GM23338 (cell line): Measurements from ENCODE around the gene ICOS. TPM values are rescaled to one million over a fixed set of nuclear protein-coding genes. Genes with fewer than 3 reads are reported as not detected.

Experiments used
- ATAC-seq: fragments of 200-7000 bp; cut with Tn5 transposase; 3 replicates; pipeline ENCODE4 v1.9.1; 2020
- DNase-seq: peaks from one replicate; pipeline ENCODE4 v3.0.0-alpha.2; 2015; ENCODE audit warnings: low spot score
- H2AFZ ChIP-seq: fragments of 200-600 bp; sonication (generic); 2 replicates; pipeline ENCODE4 v1.8.0; 2016; ENCODE audit warnings: antibody characterized with exemption, mild to moderate bottlenecking, moderate library complexity
- H3F3A ChIP-seq: fragments of 200-600 bp; sonication (generic); replicated peaks from 2 replicates; pipeline ENCODE4 v1.8.0; 2017; ENCODE audit warnings: antibody characterized with exemption, mixed run types, low read depth
- H3K27ac ChIP-seq: fragments of 200-600 bp; sonication (generic); 2 replicates; pipeline ENCODE4 v1.6.1; 2016; ENCODE audit warnings: low read depth
- H3K27me3 ChIP-seq: fragments of 200-600 bp; sonication (generic); 2 replicates; pipeline ENCODE4 v1.8.0; 2016; ENCODE audit warnings: mild to moderate bottlenecking, mixed run types, moderate library complexity; ENCODE audit not compliant: insufficient read depth
- H3K36me3 ChIP-seq: fragments of 200-600 bp; sonication (generic); 2 replicates; pipeline ENCODE4 v1.8.0; 2016; ENCODE audit warnings: mild to moderate bottlenecking; ENCODE audit not compliant: insufficient read depth
- H3K4me1 ChIP-seq: fragments of 200-600 bp; sonication (generic); 2 replicates; pipeline ENCODE4 v1.8.0; 2016; ENCODE audit warnings: mild to moderate bottlenecking, moderate library complexity; ENCODE audit not compliant: insufficient read depth
- H3K4me2 ChIP-seq: fragments of 200-600 bp; sonication (generic); 2 replicates; pipeline ENCODE4 v1.7.1; 2017; ENCODE audit warnings: mixed run types
- H3K4me3 ChIP-seq: fragments of 200-600 bp; sonication (generic); 2 replicates; pipeline ENCODE4 v1.6.1; 2016; ENCODE audit warnings: mixed run types
- H3K79me2 ChIP-seq: fragments of 200-600 bp; sonication (generic); replicated peaks from 2 replicates; pipeline ENCODE4 v1.8.0; 2017; ENCODE audit warnings: mild to moderate bottlenecking; ENCODE audit not compliant: insufficient read depth
- H3K9me2 ChIP-seq: fragments of 200-600 bp; sonication (generic); 2 replicates; pipeline ENCODE4 v1.8.0; 2017; ENCODE audit not compliant: insufficient read depth
- H4K20me1 ChIP-seq: fragments of 200-600 bp; sonication (generic); replicated peaks from 2 replicates; pipeline ENCODE4 v1.8.0; 2017; ENCODE audit warnings: mild to moderate bottlenecking; ENCODE audit not compliant: insufficient read depth
- H3K27ac Mint-ChIP-seq: 2 replicates; pipeline ENCODE4 v1.8.0; 2020; ENCODE audit warnings: inconsistent platforms, mild to moderate bottlenecking, moderate library complexity, mixed read lengths
- H3K27me3 Mint-ChIP-seq: 3 replicates; pipeline ENCODE4 v1.8.0; 2022; ENCODE audit warnings: low read depth, mild to moderate bottlenecking, moderate library complexity, mixed read lengths, inconsistent platforms; ENCODE audit not compliant: insufficient read depth, poor library complexity
- H3K36me3 Mint-ChIP-seq: 3 replicates; pipeline ENCODE4 v1.8.0; 2021; ENCODE audit warnings: low read depth, mild to moderate bottlenecking, inconsistent platforms, moderate library complexity, mixed read lengths
- H3K4me1 Mint-ChIP-seq: 3 replicates; pipeline ENCODE4 v1.8.0; 2020; ENCODE audit warnings: mild to moderate bottlenecking, inconsistent platforms, mixed read lengths
- H3K4me3 Mint-ChIP-seq: 3 replicates; pipeline ENCODE4 v1.8.0; 2021; ENCODE audit warnings: moderate library complexity, mild to moderate bottlenecking, inconsistent platforms, mixed read lengths
- H3K9me3 Mint-ChIP-seq: 3 replicates; pipeline ENCODE4 v1.8.0; 2020; ENCODE audit warnings: moderate library complexity, mild to moderate bottlenecking, inconsistent platforms, mixed read lengths
- EZH2 ChIP-seq: fragments of 200-600 bp; sonication (generic); IDR thresholded peaks from one replicate; pipeline ENCODE4 v1.8.0; 2017; ENCODE audit warnings: antibody characterized with exemption, mild to moderate bottlenecking, low read depth; ENCODE audit not compliant: unreplicated experiment
- EZH2phosphoT487 ChIP-seq: fragments of 200-600 bp; sonication (generic); IDR thresholded peaks from one replicate; pipeline ENCODE4 v1.8.1; 2018; ENCODE audit warnings: antibody characterized with exemption; ENCODE audit not compliant: unreplicated experiment
- JUNB ChIP-seq: IDR thresholded peaks from one replicate; pipeline ENCODE4 v1.6.1; 2016; ENCODE audit warnings: antibody characterized with exemption; ENCODE audit not compliant: unreplicated experiment
- POLR2AphosphoS5 ChIP-seq: IDR thresholded peaks from 2 replicates; pipeline ENCODE4 v1.6.1; 2016; ENCODE audit warnings: antibody characterized with exemption, low read depth
- STAT1 ChIP-seq: IDR thresholded peaks from one replicate; pipeline ENCODE4 v1.6.1; 2016; ENCODE audit warnings: antibody characterized with exemption; ENCODE audit not compliant: unreplicated experiment
- polyA plus RNA-seq: library from polyadenylated mRNA; unstranded; fragments of >200 nt; fragmentation: Nextera tagmentation; extraction: Ambion mirVana; gene quantifications from 2 replicates; pipeline ENCODE4 v1.2.1, GENCODE V29; 2016
- total RNA-seq: library from RNA; depleted of rRNA; stranded (reverse); fragments of >200 nt; shearing (Covaris generic); gene quantifications from 2 replicates; pipeline ENCODE4 v1.2.3, GENCODE V29; 2014
- TF ChIP-seq, protein P1 (sequence below): fragments of 250-450 bp; sonication (Bioruptor Pico); IDR thresholded peaks from 2 replicates; pipeline ENCODE4 v1.5.0; 2020; ENCODE audit warnings: mild to moderate bottlenecking, moderate library complexity
- TF ChIP-seq, protein P2 (sequence below), 2 experiments: fragments of 200-600 bp in 1 of 2; sonication (generic) in 1 of 2; conservative IDR thresholded peaks; 2 replicates each; pipeline versions ENCODE4 v1.5.1 to v1.6.1; 2016 to 2017; ENCODE audit warnings: antibody characterized with exemption in 2 of 2, low read depth in 2 of 2, mild to moderate bottlenecking in 2 of 2, moderate library complexity in 1 of 2

Gene ICOS
- total and polyA plus RNA-seq, 2 experiments from 2014 or later: not detected

DNA sequence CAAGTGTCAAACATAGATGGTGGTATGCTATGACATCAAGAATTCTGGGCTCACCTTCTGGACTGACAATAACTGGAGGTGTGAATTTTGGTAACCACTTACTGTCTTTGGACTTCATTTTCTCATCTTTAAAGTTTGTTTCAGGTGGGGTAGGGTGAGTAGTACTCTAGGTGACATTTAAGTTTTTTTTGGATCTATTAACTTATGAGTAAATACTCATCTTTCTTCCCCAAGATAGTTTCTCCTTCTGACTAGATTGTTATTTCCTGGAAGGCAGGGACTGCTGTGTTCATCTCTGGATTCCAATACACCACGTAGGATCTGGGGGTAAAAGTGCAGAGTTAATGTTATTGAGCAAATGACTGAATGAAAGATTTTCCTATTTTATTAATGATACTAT is 55.9 kb downstream of the ICOS start (continued):
- TF ChIP-seq, protein P1, sequence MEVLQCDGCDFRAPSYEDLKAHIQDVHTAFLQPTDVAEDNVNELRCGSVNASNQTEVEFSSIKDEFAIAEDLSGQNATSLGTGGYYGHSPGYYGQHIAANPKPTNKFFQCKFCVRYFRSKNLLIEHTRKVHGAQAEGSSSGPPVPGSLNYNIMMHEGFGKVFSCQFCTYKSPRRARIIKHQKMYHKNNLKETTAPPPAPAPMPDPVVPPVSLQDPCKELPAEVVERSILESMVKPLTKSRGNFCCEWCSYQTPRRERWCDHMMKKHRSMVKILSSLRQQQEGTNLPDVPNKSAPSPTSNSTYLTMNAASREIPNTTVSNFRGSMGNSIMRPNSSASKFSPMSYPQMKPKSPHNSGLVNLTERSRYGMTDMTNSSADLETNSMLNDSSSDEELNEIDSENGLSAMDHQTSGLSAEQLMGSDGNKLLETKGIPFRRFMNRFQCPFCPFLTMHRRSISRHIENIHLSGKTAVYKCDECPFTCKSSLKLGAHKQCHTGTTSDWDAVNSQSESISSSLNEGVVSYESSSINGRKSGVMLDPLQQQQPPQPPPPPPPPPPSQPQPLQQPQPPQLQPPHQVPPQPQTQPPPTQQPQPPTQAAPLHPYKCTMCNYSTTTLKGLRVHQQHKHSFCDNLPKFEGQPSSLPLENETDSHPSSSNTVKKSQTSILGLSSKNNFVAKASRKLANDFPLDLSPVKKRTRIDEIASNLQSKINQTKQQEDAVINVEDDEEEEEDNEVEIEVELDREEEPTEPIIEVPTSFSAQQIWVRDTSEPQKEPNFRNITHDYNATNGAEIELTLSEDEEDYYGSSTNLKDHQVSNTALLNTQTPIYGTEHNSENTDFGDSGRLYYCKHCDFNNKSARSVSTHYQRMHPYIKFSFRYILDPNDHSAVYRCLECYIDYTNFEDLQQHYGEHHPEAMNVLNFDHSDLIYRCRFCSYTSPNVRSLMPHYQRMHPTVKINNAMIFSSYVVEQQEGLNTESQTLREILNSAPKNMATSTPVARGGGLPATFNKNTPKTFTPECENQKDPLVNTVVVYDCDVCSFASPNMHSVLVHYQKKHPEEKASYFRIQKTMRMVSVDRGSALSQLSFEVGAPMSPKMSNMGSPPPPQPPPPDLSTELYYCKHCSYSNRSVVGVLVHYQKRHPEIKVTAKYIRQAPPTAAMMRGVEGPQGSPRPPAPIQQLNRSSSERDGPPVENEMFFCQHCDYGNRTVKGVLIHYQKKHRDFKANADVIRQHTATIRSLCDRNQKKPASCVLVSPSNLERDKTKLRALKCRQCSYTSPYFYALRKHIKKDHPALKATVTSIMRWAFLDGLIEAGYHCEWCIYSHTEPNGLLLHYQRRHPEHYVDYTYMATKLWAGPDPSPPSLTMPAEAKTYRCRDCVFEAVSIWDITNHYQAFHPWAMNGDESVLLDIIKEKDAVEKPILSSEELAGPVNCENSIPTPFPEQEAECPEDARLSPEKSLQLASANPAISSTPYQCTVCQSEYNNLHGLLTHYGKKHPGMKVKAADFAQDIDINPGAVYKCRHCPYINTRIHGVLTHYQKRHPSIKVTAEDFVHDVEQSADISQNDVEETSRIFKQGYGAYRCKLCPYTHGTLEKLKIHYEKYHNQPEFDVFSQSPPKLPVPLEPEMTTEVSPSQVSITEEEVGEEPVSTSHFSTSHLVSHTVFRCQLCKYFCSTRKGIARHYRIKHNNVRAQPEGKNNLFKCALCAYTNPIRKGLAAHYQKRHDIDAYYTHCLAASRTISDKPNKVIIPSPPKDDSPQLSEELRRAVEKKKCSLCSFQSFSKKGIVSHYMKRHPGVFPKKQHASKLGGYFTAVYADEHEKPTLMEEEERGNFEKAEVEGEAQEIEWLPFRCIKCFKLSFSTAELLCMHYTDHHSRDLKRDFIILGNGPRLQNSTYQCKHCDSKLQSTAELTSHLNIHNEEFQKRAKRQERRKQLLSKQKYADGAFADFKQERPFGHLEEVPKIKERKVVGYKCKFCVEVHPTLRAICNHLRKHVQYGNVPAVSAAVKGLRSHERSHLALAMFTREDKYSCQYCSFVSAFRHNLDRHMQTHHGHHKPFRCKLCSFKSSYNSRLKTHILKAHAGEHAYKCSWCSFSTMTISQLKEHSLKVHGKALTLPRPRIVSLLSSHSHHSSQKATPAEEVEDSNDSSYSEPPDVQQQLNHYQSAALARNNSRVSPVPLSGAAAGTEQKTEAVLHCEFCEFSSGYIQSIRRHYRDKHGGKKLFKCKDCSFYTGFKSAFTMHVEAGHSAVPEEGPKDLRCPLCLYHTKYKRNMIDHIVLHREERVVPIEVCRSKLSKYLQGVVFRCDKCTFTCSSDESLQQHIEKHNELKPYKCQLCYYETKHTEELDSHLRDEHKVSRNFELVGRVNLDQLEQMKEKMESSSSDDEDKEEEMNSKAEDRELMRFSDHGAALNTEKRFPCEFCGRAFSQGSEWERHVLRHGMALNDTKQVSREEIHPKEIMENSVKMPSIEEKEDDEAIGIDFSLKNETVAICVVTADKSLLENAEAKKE: no peak
- TF ChIP-seq STAT1 (no peak), EZH2 (no peak), POLR2AphosphoS5 (no peak), JUNB (no peak)

DNA sequence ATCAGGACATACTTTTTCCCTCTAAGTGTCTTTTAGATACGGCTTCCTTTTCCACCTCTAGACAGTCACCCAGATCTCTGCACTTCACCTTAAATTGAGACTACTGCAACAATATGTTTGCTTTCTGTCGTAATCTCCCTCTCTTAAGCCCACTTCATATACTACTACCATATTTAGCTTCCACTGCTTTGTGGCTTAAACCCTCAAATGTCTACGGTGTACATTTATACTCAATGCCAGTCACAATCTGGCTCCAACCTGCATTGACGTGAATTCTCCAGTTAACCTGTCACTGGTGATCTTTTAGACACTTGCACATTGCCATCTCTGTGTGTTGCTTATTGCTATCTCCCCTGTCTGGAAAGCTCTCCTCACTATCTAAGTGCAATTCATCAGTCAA is 56.4 kb downstream of the ICOS start:
- Histone ChIP-seq H3K27me3 (no peaks in the 10 kb centered on the region), H2AFZ (no peak overlapping the region), H3K4me1 (no peaks in the 10 kb centered on the region), H3K36me3 (no peaks in the 10 kb centered on the region), H3K4me3 (no peak overlapping the region), H3K27ac (no peak overlapping the region), H4K20me1 (no peaks in the 10 kb centered on the region), H3K4me2 (no peak overlapping the region), H3K79me2 (no peaks in the 10 kb centered on the region), H3K9me2 (0 out of 2 replicates have a peak, but pooled peaks cover 3% of the 10 kb centered on the region), H3F3A (no peaks in the 10 kb centered on the region)
- H3K36me3 Mint-ChIP-seq: no peaks in the 10 kb centered on the region
- H3K4me1 Mint-ChIP-seq: no peaks in the 10 kb centered on the region
- no peaks in the 10 kb centered on the region for H3K9me3 Mint-ChIP-seq
- ATAC-seq (no peak), DNase-seq (no peak)
- H3K27ac Mint-ChIP-seq: no peak overlapping the region
- H3K27me3 Mint-ChIP-seq: peaks cover 3% of the 10 kb centered on the region
- H3K4me3 Mint-ChIP-seq: no peak overlapping the region
- TF ChIP-seq, protein P1: no peak
- TF ChIP-seq, protein P2, sequence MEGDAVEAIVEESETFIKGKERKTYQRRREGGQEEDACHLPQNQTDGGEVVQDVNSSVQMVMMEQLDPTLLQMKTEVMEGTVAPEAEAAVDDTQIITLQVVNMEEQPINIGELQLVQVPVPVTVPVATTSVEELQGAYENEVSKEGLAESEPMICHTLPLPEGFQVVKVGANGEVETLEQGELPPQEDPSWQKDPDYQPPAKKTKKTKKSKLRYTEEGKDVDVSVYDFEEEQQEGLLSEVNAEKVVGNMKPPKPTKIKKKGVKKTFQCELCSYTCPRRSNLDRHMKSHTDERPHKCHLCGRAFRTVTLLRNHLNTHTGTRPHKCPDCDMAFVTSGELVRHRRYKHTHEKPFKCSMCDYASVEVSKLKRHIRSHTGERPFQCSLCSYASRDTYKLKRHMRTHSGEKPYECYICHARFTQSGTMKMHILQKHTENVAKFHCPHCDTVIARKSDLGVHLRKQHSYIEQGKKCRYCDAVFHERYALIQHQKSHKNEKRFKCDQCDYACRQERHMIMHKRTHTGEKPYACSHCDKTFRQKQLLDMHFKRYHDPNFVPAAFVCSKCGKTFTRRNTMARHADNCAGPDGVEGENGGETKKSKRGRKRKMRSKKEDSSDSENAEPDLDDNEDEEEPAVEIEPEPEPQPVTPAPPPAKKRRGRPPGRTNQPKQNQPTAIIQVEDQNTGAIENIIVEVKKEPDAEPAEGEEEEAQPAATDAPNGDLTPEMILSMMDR (conservative IDR thresholded peaks at IDR 0.05; ENCODE audit: low read depth in 2 of 2): no peak
- no peak for TF ChIP-seq POLR2AphosphoS5
- no peak for TF ChIP-seq EZH2
- TF ChIP-seq EZH2phosphoT487: no peak
